SK-N-SH (cell line): Measurements from ENCODE around the gene MAP2K2.

Experiments used
- CHD2 ChIP-seq: fragments of 150-350 bp; IDR thresholded peaks from 2 replicates; pipeline ENCODE4 v1.6.1; 2018; ENCODE audit warnings: low read length; ENCODE audit not compliant: partially characterized antibody
- CTCF ChIP-seq: fragments of 200-600 bp; sonication (generic); IDR thresholded peaks from 2 replicates; pipeline ENCODE4 v1.6.1; 2017; ENCODE audit warnings: antibody characterized with exemption, mild to moderate bottlenecking, moderate library complexity
- EP300 ChIP-seq, 2 experiments: IDR thresholded peaks; 2 replicates each; pipeline versions ENCODE4 v1.4.0 to v1.6.1; 2012; ENCODE audit warnings: borderline replicate concordance in 1 of 2, low read depth in 1 of 2, low read length in 1 of 2
- EZH2phosphoT487 ChIP-seq: fragments of 200-600 bp; sonication (generic); IDR thresholded peaks from 2 replicates; pipeline ENCODE4 v1.6.1; 2017; ENCODE audit warnings: low read depth, mixed run types, mild to moderate bottlenecking, antibody characterized with exemption, moderate library complexity, borderline replicate concordance
- GABPA ChIP-seq: IDR thresholded peaks from 2 replicates; pipeline ENCODE4 v1.4.0; 2012; ENCODE audit warnings: low read depth, mild to moderate bottlenecking
- MEF2A ChIP-seq: IDR thresholded peaks from 2 replicates; pipeline ENCODE4 v1.4.0; 2012; ENCODE audit warnings: low read depth, borderline replicate concordance
- RCOR1 ChIP-seq: fragments of 150-350 bp; IDR thresholded peaks from 2 replicates; pipeline ENCODE4 v1.6.1; 2017; ENCODE audit warnings: antibody characterized with exemption, low read length
- TAF1 ChIP-seq: IDR thresholded peaks from 2 replicates; pipeline ENCODE4 v1.6.1; 2012; ENCODE audit warnings: low read depth, mild to moderate bottlenecking, low read length, moderate library complexity, borderline replicate concordance
- TEAD4 ChIP-seq: IDR thresholded peaks from 2 replicates; pipeline ENCODE4 v1.4.0; 2012; ENCODE audit warnings: mild to moderate bottlenecking, borderline replicate concordance; ENCODE audit not compliant: insufficient read depth
- TF ChIP-seq, protein P1 (sequence below): IDR thresholded peaks from 2 replicates; pipeline ENCODE4 v1.6.1; 2012; ENCODE audit warnings: mild to moderate bottlenecking, low read depth, low read length, moderate library complexity
- TF ChIP-seq, protein P2 (sequence below): IDR thresholded peaks from 2 replicates; pipeline ENCODE4 v1.4.0; 2012; ENCODE audit warnings: low read depth

DNA sequence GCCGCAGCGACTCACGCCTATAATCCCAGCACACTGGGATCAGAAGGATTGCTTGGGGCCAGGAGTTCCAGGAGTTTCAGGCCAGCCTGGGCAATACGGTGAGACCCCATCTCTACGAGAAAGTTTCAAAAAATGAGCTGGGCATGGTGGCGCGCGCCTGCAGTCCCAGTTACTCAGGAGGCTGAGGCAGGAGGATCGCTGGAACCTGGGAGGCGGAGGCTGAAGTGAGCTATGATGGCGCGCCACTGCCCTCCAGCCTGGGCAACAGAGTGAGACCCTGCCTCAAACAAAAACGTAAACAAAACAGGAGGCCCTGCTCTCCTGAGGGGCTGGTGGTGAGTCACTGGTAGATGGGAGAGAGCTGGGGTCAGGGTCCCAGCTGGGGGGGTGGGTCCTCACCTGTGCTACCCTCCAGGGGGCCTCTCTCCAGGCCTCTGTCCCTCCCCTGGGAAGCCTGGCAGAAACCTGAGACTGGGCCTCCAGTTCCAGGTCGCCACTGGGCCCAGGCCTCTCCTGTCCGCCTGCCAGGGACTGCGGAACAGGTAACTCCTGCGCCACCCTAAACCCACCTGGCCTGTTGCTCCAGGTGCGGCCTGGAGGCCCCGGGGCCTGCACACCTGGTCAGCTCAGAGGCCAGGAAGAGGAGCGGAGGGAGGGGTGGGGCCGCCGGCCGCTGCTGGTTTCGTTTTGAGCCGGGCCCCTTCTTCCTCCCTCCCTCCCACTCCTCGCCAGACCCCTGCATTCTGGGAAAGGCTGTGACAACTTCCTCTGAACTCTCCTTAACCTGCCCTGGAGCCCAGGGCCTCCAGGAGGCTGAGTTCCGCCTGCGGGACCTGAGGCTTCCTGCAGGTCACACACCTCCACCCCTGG lies 40.0 kb downstream of the MAP2K2 start:
- TF ChIP-seq GABPA (no peak), CTCF (no peak), EP300 (IDR thresholded peaks at IDR 0.05; ENCODE audit: borderline replicate concordance in 1 of 2, low read depth in 1 of 2, low read length in 1 of 2) (no peak), RCOR1 (no peak), EZH2phosphoT487 (no peak), MEF2A (no peak), CHD2 (no peak), TAF1 (no peak), TEAD4 (no peak)
- TF ChIP-seq, protein P1, sequence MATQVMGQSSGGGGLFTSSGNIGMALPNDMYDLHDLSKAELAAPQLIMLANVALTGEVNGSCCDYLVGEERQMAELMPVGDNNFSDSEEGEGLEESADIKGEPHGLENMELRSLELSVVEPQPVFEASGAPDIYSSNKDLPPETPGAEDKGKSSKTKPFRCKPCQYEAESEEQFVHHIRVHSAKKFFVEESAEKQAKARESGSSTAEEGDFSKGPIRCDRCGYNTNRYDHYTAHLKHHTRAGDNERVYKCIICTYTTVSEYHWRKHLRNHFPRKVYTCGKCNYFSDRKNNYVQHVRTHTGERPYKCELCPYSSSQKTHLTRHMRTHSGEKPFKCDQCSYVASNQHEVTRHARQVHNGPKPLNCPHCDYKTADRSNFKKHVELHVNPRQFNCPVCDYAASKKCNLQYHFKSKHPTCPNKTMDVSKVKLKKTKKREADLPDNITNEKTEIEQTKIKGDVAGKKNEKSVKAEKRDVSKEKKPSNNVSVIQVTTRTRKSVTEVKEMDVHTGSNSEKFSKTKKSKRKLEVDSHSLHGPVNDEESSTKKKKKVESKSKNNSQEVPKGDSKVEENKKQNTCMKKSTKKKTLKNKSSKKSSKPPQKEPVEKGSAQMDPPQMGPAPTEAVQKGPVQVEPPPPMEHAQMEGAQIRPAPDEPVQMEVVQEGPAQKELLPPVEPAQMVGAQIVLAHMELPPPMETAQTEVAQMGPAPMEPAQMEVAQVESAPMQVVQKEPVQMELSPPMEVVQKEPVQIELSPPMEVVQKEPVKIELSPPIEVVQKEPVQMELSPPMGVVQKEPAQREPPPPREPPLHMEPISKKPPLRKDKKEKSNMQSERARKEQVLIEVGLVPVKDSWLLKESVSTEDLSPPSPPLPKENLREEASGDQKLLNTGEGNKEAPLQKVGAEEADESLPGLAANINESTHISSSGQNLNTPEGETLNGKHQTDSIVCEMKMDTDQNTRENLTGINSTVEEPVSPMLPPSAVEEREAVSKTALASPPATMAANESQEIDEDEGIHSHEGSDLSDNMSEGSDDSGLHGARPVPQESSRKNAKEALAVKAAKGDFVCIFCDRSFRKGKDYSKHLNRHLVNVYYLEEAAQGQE, result no peak
- TF ChIP-seq, protein P2, sequence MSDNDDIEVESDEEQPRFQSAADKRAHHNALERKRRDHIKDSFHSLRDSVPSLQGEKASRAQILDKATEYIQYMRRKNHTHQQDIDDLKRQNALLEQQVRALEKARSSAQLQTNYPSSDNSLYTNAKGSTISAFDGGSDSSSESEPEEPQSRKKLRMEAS, result no peak
